Measurements from ENCODE around the gene CSPG4. TPM values are rescaled to one million over a fixed set of nuclear protein-coding genes. Genes with fewer than 3 reads are reported as not detected.

Gene CSPG4
- total and polyA plus RNA-seq, 2 of the 8 experiments (the other 6 are each of a cell fraction or from before 2014, with no cell fraction given): 1.4 to 3.0 TPM

- TF ChIP-seq JUND (IDR thresholded peaks at IDR 0.05; ENCODE audit: low read length): no peak
- TF ChIP-seq KDM1A (IDR thresholded peaks at IDR 0.05; ENCODE audit: borderline replicate concordance, low read length): 0 out of 2 replicates have a peak, but pooled peaks have one; percentile 16
- no peak for TF ChIP-seq CHD7 (IDR thresholded peaks at IDR 0.05; ENCODE audit: insufficient replicate concordance, low read length)
- TF ChIP-seq TEAD4 (IDR thresholded peaks at IDR 0.05; ENCODE audit: low read depth, low read length): no peak
- TF ChIP-seq ASH2L (IDR thresholded peaks at IDR 0.05; ENCODE audit: low read length): peak; percentile 86
- TF ChIP-seq SP1 (IDR thresholded peaks at IDR 0.05; ENCODE audit: low read depth, low read length): no peak
- no peak for TF ChIP-seq GABPA (IDR thresholded peaks at IDR 0.05; ENCODE audit: borderline replicate concordance, insufficient read depth, low read length)
- peak in 1 of 2 experiments; percentile 83; a peak in 2 of 4 replicates for TF ChIP-seq SIN3A (conservative IDR thresholded peaks at IDR 0.05 in 1 of 2, IDR thresholded peaks at IDR 0.05 in 1 of 2; ENCODE audit: low read depth in 1 of 2, low read length in 2 of 2)
- TF ChIP-seq NRF1 (IDR thresholded peaks at IDR 0.05; ENCODE audit: low read depth, low read length): no peak
- TF ChIP-seq SRF (IDR thresholded peaks at IDR 0.05; ENCODE audit: low read depth, low read length): no peak
- TF ChIP-seq BRCA1 (IDR thresholded peaks at IDR 0.05; ENCODE audit: low read depth, low read length): no peak
Measured at GRCh38 chr15:75647370-75648155, 65.1 kb downstream of the CSPG4 start, which contains the start of gene SNX33 (continued).

Measured in H1 (cell line).